Stimulated activated CD4-positive, alpha-beta T cell treated with anti-CD3 and anti-CD28 coated beads, TNF-alpha, amount 100 ng/mL, for 1 hour (primary cell): ENCODE results near the gene CPSF3.

Experiments
- DNase-seq, 3 donors: peaks; one replicate each; pipeline ENCODE4 v3.0.0-alpha.2; 2020; ENCODE audit warnings: low read depth in 3 of 3, low spot score in 1 of 3

Gene CPSF3

DNA sequence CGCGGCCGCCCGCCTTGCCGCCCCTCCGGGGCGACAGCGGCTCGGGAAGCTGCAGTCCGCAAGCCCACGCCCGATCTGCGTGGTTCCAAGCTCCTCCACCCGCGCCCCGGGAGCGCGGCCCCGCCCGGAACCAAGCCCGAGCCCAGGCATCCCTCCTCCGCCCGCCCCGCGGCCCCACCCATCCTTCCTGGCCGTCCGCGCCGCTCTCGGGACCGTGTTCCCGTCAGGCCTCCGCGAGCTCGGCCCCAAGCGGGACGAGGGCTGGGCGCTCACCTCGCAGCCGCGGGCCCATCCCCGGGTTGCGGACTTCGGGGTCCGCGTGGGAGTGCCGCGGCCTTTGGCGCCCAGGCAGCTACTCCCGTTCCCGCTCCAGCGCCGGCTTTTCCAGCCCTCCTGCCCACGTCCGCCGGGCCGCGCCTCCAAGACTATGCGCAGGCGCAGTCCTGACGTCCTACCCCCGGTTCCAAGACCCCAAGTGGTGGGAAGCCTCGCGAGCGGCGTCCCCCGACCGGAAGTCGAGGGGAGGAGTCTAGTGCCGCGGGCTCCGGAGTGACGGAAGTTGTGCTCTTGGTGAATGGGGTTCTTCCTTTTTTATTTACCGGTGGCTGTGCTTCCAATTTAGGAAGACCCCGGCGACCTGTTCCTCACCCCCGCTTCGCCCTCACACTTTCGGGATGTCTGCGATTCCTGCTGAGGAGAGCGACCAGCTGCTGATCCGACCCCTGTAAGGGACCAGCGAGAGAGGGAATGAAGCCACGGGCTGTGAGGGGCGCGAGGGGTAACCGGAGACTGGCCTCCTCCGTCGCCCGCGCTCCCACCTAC, at the start of gene CPSF3, which contains the start of gene ITGB1BP1:
Gene CPSF3 (plus strand): TSS at position 555 of the 822 bp plus-strand sequence. CDS start 120 bp downstream, at position 675.
Gene ITGB1BP1 (minus strand): TSS at position 429 of the 822 bp plus-strand sequence. CDS start 4,831 bp downstream, outside the sequence.
- DNase-seq = peak; percentile 90 to 93 (median 93)

DNA sequence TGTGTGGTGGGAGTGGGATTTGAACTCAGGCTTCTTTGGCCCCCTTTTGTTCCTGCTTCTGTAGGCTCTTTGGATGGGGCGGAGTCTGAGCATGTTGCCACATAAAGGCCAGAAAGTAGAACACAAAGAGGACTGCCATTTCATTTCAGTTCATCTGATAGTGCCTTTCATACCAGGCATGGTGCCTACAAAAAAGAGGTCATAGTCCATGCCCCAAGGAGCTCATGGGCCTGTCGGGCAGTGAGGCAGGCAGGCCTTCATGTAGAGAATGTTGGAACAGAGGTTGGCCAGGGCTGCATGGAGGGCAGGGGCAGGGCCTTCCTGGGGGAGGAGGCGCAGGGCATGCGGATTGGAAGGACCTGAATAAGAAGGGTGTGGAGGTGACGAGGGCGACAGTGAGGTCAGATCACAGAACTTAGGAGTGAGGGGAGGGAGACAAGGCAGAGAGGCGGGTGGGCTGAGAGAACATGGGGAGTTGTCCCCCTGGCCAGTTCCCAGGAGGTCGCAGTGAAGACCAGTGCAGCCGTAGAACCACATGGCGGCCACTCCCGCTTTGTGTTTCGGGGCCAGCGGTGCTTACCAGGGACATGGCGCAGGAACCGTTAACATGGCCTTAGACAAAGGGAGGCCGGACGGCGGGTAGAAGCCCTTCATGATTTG, 49.3 kb upstream of the CPSF3 start:
- no peak for DNase-seq

DNA sequence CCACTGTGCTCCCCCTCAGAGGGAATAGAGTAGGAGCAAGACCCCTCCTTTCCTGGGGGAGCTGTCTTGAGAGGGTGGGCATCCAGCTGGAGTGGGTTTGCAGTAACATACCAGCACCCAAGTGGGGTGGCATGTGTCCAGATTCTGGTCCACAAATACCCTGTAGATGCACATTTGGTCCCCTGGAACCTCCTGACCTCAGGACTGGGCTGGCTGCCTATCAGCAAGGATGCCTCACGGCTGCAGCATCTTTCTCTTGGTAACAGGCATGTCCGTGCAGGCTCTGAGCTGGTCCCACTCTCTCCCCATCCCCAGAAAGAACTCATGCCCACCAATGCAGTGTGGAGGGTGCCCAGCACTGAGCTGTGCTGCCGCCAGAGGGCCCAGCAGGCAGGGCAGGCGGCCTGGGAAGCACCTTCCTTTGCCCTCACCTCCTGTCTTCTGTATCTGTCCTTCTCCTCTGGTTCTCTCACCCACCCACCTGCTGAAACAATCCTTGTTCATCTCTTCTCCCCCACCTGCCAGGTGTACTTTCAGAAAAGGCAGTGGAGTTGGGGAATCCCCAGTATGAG, 47.5 kb upstream of the CPSF3 start:
- no peak for DNase-seq

DNA sequence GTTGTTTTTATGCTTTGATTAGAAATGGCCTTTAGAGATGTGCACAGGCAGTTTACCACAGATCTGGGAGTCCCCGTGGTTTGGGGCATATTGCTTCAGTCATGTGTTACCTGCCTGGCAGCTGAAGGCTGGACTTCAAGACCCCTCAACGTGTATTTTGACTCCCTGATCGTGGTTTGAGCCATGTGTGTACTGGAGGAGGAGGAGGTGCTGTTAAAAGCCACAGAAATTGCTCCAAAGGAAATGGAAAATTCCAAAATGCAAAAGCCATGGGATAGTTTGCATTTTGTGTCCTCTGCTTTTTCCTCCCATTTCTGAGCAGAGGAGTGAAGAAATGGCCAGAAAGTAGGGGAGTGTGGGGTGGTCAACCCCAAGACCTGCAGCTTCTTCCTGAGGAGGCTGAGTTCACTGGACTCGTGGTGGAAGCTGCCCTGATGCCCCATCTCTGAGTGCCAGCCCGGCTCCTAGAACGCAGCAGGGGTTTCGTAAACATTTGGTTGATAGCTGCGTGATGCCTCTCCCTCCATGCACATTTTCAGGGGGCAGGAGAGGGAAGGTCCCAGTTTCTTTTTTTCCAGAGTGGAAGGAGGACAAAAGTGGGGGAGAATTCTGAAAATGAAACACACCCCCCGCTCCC, 45.9 kb upstream of the CPSF3 start:
- no peak for DNase-seq

DNA sequence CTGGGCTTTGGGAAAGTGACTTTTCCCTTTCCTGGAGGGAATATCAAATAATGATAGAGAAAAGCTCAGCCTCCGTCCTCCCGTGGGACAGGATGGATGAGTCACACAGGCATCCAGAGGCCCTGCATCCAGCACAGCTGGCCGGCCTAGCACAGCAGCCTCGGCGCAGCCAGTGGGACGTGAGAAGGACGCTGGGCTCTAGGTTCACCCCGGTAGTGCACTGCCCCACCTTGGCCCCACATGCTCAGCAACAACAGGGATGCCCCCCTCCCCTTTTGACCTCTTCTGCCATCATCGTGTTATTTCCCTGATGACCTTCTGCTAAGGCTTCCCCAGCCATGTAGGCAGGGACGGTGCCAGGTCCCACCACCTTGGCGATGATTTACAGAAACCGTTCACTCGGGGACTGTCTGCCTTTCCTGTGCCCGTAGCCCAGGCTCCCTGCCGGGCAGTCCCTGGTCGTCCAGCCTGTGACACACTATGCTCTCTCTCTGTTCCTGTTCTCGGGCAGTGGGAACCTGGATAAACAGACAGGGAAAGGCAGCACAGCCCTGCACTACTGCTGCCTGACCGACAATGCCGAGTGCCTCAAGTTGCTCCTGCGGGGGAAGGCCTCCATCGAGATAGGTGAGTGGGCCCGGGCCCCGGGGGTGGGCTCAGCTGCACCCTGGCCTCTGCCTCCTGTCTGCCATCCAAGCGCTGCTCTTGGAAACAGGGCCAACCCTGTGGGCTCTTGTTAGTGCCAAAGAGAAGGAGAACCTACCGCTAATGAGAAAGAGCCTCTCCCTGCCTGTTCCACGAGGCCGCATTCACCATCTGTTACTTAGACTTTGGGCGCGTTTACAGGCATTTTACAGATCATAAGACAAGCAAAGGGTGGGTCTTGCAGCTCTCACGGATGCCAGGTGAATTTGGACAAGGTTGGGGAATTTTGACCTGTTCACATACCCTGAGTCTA, 44.7 kb upstream of the CPSF3 start:
- no peak for DNase-seq

DNA sequence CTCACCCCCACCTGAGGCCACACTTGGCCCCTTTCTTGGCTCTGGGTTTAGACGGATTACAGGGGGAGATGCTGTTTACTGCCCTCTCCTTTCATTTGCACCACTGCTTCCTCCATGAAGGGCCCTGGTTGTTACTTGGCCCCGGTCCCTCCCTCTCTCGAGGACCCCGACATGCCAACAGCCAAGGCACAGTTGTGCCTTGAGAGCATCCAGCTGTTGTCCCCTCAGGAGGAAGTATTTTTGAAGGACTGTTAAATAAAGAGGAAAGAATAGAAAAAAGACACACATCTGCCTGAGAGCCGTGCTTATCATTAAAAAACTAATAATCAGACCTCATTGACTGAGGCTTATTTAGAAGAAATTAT, 44.1 kb upstream of the CPSF3 start:
- no peak for DNase-seq

DNA sequence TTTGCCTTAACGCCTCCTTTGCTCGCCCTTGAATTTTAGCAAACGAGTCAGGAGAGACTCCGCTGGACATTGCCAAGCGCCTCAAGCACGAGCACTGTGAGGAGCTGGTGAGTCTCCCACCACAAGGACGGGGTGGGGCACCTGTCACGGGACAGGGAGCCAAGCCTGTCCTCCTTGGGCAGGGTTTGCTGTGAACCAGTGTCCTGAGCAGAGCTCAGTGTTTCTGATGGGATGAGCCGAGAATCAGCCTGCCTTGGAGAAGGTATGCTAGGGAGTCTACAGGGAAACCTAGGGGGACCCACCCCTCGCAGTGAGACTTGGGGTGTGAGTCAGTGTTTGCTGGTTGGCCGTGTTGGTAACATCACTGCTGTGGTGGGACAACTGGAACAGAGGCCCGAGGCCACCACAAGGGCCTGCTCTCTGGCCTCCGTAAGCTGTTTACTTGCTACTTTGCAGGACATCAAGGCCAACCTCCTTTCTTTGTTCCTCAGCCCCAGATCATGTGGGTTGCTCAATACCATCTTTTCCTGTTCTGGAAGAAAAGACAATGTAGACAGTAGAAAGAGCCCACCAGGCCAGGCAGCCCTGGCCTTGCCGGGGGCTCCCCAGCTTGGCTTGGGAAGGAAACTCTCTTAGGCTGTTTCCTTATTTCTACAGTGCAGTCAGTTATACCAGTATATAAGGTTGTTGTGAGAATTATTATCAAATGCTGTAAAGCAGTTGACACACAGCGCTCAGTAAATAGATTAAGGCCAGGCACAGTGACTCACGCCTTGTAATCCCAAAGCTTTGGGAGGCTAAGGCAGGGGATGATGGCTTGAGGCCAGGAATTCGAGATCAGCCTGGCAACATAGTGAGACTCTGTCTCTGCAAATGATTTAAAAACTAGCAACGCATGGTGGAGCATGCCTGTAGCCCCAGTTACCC, 42.5 kb upstream of the CPSF3 start:
- no peak for DNase-seq

DNA sequence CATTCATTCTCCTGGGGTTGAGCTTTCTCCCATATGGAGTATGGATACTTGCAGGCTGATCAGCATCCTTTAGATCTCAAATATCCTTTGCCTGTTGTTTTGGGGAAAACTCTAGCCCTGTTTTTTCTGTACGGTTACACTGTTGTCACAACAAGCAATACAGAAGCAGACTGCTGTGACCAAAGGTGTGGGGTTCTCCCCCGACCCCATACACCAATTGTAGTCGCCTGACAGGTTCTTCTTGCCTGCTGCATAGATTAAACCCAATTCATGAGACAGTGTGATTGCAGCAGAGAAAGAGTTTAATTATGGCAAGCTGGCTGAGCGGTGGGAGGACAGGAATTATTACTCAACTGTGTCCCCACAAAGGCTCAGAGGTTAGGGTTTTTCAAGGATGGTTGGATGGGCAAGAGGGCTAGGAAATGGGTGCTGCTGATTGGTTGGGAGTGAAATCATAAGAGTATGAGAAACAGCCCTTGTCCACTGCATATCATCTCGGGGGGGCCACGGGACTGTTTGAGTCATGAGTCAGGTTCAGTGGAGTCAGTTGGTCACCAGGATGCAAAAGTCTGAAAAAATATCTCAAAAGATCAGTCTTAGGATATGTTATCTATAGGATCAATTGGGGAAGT, 40.7 kb upstream of the CPSF3 start:
- DNase-seq = no peak

DNA sequence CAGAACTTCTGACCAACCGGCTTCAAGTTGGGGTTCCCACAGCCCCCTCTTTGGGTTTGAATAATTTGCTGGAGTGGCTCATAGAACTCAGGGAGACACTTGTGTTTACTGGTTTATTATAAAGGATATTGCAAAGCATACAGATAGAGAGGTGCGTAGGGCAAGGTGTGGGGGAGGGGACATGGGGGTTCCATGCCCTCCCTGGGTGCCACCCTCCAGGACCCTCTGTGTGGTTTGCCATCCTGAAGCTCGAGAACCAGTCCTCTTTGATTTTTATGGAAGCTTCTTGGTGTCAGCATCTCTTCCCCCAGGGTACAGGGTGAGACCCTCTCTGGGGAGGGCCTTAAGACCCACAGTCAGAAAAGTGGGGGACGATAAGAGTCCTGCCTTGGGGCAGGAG, 38.9 kb upstream of the CPSF3 start:
- no peak for DNase-seq

DNA sequence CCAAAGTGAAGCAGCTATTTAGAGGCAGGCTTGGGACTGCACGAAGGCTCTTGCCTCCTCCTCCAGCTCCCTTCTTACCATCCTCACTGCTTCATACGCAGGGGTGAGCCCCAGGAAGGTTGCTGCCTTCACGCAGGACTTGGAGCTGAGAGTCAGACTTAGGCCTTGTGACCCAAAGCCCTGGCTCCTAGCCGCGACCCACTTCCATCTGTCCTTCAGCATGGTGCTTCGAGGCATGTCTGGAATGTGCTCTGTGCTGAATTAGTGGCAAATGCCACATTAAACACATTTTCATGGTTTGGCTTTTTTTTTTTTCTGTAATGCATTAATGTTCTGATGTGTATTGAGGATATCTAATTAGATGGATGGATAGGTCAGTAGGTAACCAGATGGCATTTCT, 37.6 kb upstream of the CPSF3 start:
- DNase-seq = no peak

DNA sequence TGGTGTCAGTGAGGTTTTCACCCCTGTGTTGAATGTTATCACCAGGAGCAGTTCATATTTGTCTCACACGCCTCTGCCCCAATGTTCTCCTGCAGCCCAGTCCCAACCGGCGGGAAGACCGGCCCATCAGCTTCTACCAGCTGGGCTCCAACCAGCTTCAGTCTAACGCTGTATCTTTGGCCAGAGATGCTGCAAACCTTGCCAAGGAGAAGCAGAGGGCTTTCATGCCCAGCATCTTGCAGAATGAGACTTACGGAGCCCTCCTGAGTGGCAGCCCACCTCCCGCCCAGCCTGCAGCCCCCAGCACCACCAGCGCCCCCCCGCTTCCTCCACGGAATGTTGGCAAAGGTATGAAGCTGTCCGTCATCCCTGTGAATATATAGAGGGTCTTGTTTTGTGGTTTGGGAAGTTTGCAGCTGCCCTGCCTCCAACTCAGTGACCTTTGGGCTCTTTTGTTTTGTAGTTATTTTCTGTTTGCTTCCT, 35.2 kb upstream of the CPSF3 start:
- no peak for DNase-seq

DNA sequence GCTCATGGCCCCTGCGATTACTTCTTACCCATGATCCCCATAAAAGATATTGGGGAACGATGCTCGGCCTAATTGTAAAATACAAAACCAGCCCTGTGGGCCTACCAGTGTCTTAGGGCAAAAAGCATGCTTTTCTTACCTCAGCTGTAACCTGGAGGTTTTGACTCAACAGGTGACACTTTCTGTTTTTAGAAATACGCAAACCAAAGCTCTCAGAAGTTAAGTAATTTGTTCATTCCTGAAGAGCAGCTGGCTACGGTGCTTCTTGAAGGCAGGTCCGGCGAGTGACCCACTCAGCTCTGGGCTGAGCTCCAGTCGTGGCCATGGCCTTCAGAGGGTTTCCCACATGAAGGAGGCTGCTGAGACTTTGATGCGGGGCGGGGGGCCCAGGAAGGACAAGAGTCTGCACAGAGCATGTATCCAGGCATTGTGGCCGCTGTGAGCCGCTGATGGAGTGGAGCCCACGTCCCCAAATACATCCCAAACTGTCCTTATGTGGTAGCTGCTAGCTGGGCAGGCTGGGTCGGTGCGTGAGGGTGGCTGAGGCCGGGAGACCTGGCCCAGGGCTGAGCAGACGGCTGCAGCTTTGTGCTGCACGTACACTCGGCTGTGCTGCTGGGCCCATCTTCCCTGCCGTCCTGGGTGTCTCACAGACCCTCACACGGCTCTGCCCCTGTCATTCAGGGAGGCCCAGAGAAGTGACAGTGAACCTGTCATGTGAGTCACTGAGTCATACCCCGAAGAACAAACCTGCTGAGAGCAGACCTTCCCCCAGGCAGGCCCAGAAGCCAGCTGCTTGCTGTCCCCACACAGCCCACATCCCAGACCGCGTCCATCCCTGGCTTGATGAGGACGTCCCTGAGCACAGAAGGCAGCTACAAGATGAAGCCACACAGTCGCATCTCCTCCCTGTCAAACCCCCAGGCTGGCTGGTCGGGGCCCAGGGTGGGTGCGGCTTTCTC, 34.2 kb upstream of the CPSF3 start:
- no peak for DNase-seq

DNA sequence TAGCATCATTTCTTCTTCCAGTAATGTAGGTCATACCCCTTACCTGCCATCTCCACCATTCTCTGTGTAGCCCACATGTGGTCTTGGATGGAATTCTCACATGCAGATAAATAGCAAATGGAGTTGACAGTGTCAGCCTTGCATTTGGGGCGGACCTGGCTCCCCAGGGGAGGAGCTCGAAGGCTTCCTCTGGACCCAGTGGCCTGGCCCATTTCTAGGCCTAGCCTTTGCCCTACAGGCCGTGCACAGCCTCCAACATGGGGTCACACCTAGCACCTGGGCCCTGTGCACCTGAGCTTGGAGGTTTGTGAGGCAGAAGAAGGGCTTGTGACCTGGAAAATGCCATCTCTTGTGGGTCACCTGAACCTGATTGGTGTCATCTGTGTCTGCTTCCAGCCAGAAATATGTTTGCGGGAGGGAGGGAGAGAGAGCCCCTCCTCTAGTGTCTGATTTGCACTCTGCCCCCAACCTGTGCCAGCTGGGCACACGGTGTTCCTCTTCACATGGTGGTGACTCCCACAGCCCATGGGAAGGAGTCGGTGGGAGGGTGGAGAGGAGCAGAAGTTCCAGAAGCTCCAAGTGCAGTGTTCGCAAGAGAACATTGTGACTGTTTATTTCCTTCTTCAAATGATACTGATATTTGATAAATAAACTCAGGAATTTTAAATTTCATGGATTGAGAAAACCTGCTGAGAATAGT, 33.2 kb upstream of the CPSF3 start:
- DNase-seq = no peak

DNA sequence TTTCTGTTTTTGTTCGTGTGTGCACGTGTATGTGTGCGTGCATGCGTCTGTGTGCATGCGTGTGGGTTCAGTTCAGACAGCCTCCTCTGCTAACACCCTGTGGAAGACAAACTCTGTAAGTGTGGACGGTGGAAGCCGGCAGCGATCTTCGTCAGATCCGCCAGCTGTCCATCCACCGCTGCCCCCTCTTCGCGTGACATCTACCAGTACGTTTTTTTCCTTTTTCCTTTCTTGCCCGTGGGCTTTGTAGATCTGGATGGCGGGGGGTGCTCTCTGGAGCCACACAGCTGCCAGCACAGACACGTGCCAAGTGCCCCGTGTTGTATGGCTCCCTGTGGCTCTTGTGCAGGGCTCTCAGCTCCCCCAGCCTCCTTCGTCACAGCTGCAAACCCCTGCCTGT, 32.5 kb upstream of the CPSF3 start:
- no peak for DNase-seq

DNA sequence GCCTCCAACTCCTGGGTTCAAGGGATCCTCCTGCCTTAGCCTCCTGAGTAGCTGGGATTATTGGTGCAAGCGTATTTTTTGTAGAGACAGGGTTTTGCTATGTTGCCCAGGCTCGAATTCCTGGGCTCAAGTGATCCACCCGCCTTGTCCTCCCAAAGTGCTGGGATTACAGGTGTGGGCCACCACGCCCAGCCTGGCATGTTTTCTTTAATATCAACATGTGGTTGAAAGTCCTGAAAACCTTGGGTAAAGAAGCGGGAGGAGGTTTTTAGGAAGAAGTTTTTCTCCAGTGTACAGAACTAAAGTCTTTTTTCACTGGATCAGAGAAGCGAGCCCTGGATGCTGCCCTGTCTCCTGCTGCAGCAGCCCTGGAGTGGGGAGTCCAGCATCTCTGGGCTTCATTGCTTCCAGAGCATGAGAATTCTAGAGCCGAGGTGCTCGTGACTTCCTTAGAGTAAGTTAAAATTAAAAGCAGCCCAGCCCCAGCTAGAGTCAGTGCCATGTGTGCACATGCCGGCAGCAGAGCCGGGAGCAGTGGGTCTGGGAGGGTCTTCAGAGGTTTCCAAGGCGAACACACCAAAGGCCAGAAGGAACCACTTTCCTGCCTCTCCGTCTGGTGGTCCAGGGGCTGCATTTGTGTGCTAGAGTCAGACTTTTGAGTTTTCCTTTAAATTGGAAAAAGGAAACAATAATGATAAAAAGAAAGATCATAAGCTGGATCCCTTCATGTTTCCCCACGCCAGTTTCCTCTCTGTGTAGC, 31.3 kb upstream of the CPSF3 start:
- DNase-seq = no peak
